ENCODE results near the gene TWSG1.
A peak's percentile ranks its signal among the peaks of the same experiment; 100 is the strongest.
"Not testable (repeated sequence)": the region's sequence is repeated elsewhere in the genome, so short reads cannot be mapped to it uniquely, and the experiment has no call there.

Gene TWSG1

DNA sequence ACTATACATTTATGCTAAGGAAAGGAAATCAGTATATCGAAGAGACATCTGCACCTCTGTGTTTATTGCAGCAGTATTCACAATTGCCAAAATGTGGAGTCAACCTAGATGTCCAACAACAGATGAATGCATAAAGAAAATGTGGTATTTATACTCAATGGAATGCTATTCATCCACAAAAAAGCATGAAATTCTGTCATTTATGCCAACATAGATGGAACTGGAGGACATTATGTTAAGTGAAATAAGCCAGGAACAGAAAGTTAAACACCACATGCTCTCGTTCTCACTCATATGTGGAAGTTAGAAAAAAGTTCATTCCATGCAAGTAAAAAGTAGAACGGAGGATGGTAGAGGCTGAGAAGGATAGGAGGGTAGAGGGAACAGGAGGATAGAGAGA, 59.5 kb downstream of the TWSG1 start:
- no peak for DNase-seq

DNA sequence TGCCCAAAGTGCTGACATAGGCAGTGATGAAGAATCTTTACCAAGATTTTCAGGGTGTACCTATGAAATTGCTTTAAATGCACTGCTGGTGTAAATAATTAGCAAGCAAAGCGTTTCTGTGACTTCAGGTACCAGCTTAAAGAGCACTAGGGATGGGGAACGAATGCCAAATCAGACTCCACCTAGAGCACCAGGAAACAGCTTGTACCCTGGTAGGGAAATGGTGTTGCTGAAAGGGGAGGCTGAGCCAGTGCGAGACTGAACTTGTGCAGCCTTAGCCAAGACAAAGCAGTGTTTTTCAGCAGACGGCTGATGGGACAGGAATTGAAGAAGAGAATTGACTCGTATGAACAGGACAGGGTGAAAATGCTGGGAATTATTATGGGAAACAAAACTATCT, 65.6 kb downstream of the TWSG1 start:
- no peak for DNase-seq

DNA sequence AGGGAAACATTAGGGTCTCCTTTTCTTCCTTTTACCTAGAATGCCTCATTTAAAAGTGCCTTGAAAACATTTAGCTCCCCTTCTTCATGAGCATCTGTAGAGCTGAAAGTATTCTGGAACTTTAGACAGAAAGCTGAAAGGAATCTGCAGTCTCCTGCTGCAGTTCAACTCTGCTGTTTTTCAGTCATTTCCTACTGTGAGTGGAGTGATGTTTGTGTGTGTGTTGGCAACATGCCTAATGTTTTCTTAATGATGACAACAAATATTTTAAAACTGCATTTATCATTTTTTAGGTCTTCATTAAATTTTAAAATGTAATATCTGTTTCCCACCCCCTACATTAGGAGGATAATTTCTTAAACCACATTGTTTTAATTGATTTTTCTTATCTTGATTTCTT, 66.6 kb downstream of the TWSG1 start:
- DNase-seq = no peak

DNA sequence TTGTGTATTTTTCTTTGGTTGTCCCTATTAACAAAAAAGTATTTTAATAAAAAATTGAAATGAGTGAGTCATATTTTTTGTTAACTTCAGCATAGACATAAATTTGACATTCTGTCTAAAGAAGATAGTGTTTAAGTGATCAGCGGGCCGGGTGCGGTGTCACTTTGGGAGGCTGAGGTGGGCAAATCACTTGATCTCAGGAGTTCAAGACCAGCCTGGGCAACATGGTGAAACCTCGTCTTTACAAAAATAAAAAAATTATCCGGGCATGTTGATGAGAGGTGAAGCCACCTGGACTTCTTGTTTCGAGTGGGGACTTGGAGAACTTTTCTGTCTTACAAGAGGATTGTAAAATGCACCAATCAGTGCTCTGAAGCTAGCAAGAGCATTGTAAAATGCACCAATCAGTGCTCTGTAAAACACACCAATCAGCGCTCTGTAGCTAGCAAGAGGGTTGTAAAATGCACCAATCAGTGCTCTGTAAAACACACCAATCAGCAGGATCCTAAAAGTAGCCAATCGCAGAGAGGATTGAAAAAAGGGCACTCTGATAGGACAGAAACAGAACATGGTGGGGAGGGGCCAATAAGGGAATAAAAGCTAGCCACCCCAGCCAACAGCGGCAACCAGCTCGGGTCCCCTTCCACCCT, 67.9 kb downstream of the TWSG1 start:
- not testable (repeated sequence) for DNase-seq

DNA sequence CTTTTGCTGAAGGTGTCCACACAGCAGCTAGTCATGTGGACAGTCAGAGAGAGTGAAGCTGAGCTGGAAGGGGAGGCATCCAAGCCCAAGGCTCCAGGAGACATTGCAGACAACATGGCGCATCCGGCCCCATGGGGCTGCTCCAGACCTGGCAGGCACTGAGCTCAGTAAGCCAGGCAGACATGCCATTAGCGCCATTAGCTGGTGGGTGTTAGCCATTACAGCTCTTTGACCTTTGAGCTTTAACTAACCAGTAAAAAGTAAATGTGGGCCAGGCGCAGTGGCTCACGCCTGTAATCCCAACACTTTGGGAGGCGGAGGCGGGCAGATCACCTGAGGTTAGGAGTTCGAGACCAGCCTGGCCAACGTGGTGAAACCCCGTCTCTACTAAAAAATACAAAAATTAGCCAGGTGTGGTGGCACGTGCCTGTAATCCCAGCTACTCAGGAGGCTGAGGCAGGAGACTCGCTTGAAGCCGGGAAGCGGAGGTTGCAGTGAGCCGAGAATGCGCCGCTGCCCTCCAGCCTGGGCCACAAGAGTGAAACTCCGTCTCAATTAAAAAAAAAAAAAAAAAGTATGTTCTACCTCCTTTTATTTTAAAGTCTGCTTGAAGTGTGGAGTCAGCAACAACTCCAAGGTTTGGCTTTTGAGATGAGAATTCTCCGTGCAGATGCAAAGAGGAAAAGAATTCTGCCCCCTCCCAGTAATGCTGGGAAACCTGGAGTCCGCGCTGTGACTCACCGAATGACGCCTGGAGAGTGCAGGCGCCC, 69.4 kb downstream of the TWSG1 start:
- DNase-seq = peak in 1 of 2 experiments; percentile 16

DNA sequence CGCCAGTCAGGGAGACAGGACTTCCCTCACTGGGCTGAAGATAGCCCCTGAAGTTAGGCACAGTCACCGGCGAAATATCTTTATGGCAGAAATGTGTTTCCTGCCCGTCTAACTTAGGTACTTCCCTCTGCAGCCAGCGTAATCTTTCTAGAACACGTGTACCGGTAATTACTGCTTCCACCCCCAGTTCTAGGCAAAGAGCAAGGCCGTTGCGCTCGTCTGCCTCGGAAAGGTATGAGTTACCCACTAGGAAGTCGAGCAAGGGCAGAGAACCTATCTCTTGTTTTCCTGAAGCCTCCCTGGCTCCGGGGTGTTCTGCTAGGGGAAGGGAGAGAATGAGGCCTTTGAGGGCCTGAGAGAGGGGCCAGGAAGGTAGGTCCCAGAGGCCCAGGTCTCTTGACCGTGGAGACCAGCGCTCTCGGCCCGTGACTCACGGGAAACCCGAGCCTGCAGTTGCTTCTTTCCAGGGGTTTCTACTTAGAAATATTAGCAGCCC, 70.0 kb downstream of the TWSG1 start:
- peak; percentile 29 to 32 for DNase-seq

DNA sequence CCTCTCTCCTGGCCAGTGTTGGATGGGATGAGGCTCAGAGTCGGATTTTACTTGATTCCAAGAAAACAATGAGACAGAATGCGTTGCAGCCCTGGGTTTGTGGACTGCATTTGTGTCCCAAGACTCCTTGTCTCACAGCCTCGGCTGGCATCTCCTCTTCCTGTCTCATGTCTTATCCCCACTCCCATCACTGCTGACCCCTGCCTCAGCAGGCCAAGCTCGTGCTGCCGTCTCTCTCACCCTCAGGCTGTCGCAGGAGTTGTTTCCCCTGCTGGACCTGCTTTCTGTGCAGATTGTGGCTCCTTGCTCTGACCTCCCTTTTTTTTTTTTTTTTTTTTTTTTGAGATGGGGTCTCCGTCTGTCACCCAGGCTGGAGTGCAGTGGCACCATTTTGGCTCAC, 70.6 kb downstream of the TWSG1 start:
- DNase-seq = no peak

DNA sequence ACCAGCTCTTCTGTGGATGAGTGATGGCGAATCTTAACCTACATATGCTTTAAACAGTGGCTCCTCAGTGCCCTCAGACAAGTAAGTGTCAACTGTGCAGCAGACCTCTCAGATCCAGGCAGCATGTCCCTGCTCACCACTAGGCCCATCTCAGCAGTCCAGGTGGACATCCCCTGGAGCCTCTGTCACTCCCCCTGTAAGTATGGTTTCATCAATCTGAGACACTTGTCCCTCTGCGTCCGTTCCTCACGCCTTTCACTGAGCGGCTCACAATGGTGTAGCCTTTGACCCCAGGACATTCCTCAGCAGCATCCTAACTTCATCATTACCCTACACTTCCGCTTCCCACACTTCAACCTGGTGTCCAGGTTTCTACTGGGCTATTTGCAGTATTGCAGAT, 71.4 kb downstream of the TWSG1 start:
- DNase-seq = no peak

DNA sequence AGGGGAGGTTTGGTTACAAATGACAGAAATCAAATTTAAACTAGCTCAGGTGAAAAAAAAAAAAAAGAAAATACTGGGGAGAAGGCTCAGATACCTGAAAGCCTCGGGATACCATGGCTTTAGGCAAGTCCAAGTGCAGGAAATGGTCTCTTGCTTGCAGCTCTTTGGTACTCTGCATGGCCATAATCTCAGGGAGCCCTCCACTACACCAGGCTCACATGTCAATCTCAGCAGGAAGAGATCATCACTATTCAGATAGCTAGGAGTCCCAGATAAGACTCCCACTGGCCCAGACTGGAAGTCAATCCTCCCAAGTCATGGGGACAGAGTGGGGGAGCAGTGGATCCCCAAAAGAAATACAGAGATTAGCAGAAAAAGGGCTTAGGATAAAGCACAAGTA, 75.9 kb downstream of the TWSG1 start:
- DNase-seq = no peak

DNA sequence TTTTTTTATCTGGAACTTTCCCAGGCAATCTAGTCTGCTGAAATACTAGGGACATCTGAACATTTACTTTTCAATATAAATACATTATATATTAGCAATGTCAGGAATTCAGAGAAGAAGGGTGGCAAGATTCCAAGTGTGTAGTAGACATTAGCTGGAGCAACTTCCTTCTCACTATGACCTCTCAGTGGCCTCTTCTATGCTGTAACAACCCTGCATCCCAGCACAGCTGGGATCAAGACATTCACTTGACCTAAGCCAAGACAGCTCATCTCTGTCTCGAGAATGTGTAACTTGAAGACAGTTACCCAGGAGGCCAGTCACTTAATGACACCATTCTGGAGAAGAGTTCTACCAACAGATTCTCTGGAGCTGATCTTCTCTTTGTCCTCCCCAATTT, 79.0 kb downstream of the TWSG1 start:
- DNase-seq = no peak

DNA sequence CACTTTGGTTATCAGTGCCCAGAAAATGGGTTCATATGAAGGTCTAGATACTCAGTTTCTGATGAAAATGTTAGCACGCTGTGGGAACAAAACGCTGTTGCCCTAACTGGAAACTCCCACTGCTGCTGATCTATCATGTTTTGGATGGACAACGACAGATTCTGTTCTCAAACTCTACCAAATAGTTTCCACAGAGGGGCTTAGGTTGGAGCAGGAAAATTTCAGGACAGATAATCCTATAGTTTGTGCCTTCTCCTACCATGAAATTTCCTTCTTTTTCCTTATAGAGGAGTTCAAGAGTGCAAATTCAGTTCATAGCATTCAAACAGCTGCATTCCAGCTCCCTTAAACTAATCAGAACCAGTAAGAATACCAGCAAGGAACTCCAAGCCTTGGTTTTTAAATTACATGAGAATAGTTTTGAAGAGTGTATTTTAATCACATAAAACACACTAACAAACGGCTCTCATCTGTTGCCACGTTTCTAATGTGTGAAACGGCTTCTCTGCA, 82.0 kb downstream of the TWSG1 start:
- no peak for DNase-seq

DNA sequence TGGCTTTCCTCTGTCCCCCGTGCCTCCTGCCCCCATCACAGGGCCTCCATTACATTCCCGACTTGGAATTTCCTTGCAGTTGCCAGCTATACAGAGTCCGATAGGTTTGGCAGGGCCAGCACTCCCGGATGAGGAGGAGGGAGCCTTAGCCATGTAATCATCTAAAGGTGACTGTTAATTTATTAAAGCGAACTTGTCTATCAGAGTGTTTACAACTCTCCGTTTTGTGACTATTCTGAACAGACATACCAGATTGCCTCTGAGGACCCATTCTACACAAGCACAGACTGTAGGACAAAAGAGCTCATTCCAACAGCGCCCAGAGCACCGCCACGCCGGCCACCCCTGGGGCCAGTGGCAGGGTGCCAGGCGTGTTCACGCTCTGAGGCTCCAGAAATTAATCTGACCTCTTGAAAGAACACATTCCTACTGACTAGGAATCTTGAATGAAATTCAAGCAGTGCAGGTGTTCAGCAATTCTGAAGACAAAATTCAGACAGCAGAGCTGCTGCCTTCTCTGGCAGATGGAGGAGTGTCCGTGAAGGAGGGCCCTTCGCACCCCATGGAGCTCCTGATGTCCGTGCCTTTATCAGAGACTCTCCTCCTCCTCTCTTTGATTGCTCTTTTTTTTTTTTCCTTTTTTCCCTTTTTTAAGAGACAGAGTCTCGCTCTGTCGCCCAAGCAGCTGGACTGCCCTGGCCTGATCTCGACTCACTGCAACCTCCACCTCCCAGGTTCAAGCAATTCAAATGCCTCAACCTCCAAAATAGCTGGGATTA, 82.7 kb downstream of the TWSG1 start:
- DNase-seq = no peak

DNA sequence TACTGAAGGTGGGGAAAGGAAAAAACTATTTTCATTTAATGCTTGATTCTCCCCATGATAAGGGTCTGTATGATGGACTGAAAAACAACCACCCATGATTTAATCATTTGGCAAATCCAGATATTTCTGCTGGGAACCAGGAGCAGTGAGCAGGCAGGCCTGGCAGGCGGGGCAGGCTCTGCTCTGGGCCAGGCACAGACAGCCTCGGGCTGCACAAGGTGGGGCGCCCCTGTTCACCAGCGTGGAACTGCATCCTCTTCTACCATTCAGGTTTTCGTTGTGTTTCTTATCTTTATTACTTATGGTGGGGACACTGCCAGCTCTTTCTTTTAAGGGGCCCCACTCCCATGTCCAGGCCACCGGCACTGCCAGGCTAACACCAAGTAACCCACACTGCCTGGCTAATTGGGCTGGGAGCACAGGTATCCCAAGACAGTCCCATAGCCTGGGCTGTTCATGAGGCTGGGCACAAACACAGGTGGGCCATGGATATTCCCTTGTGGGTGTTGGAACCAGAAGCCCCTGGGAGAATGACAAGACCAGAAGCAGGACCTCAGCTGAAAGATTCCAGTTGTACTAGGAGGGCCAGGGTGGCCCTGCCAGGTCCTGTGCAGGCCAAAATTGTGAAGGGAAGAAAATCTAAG, 83.6 kb downstream of the TWSG1 start:
- no peak for DNase-seq

DNA sequence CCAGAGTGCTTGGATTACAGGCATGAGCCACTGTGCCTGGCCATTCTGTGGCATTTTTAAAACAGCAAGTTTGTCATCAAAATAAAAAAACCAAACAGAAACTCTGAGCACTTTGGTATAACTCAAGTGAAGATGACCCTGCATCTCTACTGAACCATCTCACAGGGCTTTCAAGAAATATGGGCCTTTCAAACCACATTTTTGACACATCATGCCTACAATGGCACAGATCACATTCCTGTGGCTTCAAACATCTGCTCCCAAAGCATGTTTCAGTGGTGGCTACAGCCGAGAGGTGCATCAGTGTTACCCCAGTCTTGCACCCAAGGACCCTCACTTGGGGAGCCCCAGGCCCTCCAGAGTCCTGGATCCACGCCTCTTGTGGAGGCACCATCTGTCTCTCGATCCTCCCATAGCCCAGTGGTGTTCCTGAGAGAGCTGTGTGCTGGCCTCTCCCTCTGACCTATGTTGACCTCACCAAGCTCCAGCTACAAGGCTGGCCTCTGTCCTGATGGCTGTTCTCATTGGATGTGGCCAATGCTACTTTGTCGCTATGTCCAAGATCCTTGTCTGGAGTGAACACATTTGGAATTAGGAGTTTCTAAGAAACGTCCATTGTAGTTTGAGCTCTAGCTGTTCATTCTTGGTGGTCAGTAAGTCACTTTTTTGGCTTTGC, 85.5 kb downstream of the TWSG1 start:
- DNase-seq = no peak

DNA sequence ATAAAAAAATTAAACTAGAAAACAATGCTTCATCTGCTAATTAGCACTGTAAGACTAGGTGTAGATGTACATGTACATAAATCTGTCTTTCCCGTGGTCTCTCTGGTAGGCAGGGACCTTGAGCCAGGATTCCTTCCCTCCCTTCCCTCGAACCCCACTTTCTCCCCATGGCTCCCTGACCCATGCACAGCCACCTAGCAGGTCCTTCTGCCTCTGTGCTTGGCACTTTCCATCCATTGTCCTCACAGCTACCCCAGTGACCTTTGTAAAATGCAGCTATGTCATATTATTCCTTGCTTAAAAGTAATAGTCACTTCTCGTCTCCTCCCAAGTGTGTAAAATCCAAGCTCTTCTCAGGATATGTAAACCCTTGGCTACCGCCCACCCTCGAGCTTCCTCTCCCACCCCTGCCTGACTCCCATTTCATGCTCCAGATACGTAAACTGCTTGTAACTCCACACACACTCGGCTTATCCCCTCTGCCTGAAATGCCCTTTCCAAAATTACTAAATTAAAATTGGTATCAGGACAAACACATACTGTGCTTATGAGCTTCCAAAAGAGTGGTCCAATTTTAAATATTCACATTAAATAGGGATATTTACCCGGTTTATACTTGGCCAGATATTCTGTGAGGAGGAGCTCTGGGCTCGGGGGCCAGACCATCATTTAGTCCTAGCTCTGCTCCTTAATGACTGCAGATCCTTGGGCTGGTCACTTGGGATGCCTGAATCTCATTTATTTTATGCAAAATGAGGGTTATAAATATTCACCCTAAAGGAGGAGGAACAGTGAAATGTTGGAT, 86.7 kb downstream of the TWSG1 start:
- DNase-seq = no peak

DNA sequence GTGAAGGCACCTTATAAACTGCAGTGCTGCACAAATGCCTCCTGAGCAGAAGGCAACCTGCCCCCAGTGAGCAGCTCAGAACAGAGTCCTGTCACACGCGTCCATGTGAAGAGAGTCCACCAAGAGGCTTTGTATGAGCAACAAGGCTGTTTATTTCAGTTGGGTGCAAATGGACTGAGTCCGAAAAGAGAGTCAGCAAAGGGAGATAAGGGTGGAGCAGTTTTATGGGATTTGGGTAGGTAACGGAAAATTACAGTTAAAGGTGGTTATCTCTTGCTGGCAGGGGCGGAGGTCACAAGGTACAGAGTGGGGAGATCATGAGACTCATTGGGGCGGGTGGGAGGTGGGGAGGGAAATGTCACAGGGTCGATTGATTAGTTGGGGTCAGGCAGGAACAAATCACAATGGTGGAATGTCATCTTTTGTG, 87.3 kb downstream of the TWSG1 start:
- DNase-seq = no peak

DNA sequence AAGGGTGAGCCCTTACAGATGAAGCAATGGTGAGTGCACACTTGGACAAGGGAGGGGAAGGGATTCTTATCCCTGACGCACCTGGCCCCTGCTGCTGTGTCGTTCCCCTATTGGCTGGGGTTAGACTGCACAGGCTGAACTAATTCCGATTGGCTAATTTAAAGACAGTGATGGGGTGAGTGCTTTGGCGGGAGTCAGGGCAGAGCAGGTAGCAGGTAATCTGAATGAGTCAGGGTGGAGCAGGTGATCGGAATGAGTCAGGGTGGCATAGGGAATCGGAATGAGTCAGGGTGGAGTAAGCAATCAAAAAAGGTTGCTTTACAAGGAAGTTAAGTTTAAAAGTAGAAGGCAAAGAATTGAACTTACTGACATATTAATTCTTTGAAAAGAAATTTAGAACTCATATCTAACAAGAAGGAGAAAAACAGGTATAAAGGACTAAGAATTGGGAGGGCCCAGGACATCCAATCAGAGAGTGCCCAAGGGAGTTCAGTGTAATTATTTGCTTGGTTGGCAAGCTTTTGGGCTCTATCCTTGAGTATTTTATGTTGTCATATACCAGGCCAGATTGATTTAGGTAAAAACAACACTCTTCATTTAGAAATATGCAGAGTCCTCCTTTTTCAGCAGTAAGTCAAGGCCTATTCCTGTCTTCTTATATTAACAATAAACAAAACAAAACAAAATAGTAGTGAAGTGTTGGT, 88.4 kb downstream of the TWSG1 start:
- DNase-seq = no peak

DNA sequence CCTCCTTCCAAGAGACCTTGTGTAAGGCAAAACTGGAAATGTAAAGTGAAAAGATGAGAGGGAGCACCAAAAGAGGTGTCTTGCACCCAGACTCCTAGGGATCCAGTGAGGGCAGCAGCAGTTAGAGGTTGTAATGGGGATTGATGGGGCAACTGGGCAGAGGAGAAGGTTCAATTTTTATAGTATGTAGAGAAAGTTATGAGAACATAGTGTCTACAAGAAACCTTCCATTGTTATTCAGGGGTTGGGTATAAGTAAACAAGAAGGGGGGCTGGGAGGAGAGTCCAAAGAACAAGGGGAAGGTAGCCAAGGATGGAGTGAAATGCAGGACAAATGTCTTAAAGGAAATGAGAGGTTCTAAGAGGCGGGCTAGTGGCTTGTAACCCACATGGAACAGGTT, 89.1 kb downstream of the TWSG1 start:
- not testable (repeated sequence) for DNase-seq

DNA sequence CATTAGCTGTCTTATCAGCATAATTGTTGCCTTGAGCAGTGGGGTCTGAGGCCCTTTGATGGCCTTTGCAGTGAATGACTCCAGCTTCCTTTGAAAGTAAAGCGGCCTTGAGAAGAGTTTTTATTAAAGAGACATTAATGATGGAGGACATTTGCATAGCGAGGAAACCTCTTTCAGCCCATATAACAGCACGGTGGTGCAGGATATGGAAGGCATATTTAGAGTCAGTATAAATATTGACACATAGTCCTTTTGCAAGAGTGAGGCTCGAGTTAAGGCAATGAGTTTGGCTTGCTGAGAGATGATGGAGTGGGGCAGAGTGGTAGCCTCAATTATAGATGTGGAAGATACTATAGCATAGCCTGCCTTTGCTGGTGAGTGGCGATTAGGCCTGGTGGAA, 89.7 kb downstream of the TWSG1 start:
- not testable (repeated sequence) for DNase-seq

DNA sequence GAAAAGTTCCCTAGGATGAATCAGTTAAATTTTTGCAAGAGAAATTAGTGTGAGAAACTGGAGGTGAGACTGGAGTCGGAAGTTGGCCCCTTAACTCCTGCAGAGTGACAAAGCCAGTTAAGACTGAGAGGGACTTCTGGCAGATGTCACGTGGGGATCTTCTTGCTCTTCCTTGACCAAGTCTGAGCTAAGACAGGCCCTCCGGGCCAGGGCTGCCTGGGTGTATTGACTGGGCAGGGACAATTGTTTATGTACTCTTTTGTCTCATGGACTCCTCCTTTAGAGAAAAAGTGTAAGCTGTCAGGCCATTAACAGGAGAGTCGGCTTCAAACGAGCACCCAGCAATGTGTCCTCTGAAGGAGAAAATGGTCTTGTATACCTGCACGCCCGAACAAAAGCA, 92.2 kb downstream of the TWSG1 start:
- DNase-seq = no peak

DNA sequence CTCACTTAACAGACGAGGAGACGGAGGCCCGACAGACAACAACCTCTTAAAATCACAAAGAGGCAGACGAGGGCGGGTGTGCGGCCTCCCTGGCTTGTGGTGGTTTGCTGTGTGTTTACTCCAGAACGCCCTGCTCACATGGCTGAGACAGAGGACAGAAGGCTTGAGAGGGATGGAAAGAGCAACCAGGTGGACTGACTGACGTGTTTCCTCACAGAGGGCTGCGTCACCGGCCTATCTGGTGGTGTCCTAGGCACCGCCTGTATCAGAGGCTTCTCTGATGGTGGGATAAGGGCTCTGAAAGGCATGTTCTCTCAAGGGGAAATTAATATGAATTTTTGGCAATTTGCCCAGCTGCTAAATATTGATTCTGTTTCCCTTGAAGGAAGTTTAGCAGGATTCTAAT, 93.7 kb downstream of the TWSG1 start:
- no peak for DNase-seq
